GM13976 (cell line): Measurements from ENCODE around the gene SEL1L2.

ENCODE experiments used
- DNase-seq: peaks from one replicate; pipeline ENCODE4 v3.0.0; 2012; ENCODE audit warnings: low spot score
- in situ Hi-C: fragments of 300-500 bp; cut with MboI; formaldehyde crosslinking; loops from one replicate; pipeline ENCODE4 v1.12.0; 2022; ENCODE audit warnings: low sequenced_read_pairs, mixed read lengths, inconsistent platforms; ENCODE audit not compliant: unreplicated experiment
- TF ChIP-seq, protein P1 (sequence below): IDR thresholded peaks from 2 replicates; pipeline ENCODE4 v1.5.1; 2012; ENCODE audit warnings: borderline replicate concordance, mild to moderate bottlenecking; ENCODE audit not compliant: insufficient read depth; ENCODE audit errors: extremely low read depth, missing control alignments, control extremely low read depth

The SEL1L2 gene

DNA sequence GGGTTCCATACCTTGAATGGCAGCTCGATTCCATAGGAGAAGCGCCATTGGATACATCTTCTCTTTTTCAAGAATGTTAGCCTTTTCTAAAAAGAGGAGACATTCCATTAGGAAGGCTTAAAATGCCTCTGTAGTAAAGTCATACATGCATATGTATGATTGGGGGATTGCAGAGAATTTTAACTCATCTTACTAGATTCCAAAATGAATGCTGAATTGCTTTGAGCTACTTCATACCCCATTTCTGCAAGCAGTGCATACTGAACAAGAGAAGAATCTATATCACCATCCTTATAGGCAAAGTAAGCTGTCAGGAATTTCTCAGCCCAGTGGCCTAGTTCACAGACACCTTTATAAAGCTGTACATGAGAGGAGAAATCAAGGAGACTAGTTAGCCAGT is 125.3 kb downstream of the SEL1L2 start:
- no peak for DNase-seq
- TF ChIP-seq, protein P1, sequence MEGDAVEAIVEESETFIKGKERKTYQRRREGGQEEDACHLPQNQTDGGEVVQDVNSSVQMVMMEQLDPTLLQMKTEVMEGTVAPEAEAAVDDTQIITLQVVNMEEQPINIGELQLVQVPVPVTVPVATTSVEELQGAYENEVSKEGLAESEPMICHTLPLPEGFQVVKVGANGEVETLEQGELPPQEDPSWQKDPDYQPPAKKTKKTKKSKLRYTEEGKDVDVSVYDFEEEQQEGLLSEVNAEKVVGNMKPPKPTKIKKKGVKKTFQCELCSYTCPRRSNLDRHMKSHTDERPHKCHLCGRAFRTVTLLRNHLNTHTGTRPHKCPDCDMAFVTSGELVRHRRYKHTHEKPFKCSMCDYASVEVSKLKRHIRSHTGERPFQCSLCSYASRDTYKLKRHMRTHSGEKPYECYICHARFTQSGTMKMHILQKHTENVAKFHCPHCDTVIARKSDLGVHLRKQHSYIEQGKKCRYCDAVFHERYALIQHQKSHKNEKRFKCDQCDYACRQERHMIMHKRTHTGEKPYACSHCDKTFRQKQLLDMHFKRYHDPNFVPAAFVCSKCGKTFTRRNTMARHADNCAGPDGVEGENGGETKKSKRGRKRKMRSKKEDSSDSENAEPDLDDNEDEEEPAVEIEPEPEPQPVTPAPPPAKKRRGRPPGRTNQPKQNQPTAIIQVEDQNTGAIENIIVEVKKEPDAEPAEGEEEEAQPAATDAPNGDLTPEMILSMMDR = no peak
- in situ Hi-C loops = no loop called here

GRCh38 chr20:13863244-13863643 is 127.2 kb downstream of the SEL1L2 start:
- TF ChIP-seq, protein P1 = no peak
- in situ Hi-C loops = no loop called here
- DNase-seq = no peak

DNA sequence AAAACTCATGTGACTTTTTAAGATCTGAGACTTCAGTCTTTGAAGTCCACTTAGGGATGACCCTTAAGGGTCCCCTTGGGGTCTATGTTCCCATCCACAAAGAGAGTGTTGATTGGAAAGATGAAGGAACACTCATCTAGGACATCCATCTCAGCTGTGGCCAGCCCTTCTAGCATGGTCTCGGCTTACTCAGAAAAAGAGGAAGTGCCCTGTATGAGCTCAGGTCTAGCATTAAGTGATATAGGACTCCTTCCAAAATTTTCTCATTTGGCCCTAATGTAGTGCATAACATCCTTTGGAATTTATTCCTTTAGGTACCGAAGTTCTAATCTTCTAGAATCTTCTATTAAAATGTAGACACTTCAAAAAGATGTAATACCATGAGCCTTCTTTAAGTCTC is 128.2 kb downstream of the SEL1L2 start:
- no peak for DNase-seq
- TF ChIP-seq, protein P1 = no peak

GRCh38 chr20:13858871-13859270 is 131.5 kb downstream of the SEL1L2 start:
- no peak for DNase-seq
- TF ChIP-seq, protein P1 = no peak
- in situ Hi-C loops = no loop called here

More for the DNA sequence above, 128.2 kb downstream of the SEL1L2 start:
- in situ Hi-C loops = no loop called here

DNA sequence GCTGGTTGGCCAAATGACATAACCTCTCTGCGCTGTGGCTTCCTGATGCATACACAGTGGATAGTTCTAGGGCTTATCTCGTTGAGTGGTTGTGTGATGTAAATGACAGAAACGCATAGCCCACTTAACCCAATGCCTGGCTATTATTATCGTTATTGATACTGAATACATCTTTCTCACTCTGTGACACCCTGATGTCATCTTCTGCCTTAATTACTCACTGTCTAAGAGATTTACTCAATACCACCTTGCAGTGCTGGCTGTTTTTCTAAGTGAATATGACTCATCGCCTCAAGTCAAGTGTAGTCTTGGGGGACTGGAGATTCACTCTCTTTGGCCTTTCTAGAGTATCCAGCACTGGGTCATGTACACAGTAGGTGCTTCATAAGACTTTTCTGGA is 132.0 kb downstream of the SEL1L2 start:
- in situ Hi-C loops = no loop called here

DNA sequence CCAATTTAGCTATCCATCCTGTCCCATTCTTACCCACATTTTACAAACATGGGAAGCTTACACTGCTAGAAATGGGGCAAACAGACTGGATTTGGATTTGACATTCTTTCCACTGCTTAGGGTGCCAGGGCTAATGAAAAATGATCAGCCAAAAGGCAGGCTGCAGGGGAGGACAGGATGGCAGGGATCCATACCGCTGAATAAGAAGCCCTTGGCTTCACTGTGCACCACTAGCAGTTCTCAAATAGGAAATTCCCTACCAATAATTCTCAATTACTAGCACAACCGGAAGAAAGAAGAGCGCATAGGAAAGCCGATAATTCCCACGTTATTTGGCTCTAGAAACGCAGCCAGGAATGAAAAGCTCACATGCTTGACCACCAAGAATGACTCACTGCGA is 132.5 kb downstream of the SEL1L2 start:
- in situ Hi-C loops = no loop called here
- TF ChIP-seq, protein P1 = no peak
- no peak for DNase-seq

More for the DNA sequence above, 132.0 kb downstream of the SEL1L2 start:
- TF ChIP-seq, protein P1 = no peak
- no peak for DNase-seq

DNA sequence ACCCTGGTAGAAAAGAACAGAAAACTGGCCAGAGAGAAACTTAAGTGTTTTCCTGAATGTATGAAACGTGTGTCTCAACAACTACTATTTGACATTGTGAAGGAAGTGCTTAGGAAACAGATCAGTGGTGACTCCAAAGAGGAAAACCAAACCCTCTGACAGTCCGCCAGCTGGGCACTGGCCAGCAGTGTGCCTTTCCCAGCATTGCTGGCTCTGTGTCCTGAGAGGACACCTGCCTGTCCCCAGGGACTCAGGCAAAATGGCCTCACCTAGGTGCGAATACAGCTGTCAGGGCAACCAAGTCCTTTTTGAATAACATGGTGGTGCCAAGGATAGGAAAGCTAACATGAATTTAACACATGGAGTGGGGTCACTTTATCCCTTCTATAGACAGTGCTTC is 133.1 kb downstream of the SEL1L2 start:
- TF ChIP-seq, protein P1 = no peak
- in situ Hi-C loops = no loop called here

More for the DNA sequence above, 133.1 kb downstream of the SEL1L2 start:
- no peak for DNase-seq
